ENCODE results near the gene ARL6IP5. TPM values are rescaled to one million over a fixed set of nuclear protein-coding genes. Genes with fewer than 3 reads are reported as not detected.

Gene ARL6IP5, protein sequence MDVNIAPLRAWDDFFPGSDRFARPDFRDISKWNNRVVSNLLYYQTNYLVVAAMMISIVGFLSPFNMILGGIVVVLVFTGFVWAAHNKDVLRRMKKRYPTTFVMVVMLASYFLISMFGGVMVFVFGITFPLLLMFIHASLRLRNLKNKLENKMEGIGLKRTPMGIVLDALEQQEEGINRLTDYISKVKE
- total RNA-seq = 68.1 and 75.2 TPM in 2 replicates

DNA sequence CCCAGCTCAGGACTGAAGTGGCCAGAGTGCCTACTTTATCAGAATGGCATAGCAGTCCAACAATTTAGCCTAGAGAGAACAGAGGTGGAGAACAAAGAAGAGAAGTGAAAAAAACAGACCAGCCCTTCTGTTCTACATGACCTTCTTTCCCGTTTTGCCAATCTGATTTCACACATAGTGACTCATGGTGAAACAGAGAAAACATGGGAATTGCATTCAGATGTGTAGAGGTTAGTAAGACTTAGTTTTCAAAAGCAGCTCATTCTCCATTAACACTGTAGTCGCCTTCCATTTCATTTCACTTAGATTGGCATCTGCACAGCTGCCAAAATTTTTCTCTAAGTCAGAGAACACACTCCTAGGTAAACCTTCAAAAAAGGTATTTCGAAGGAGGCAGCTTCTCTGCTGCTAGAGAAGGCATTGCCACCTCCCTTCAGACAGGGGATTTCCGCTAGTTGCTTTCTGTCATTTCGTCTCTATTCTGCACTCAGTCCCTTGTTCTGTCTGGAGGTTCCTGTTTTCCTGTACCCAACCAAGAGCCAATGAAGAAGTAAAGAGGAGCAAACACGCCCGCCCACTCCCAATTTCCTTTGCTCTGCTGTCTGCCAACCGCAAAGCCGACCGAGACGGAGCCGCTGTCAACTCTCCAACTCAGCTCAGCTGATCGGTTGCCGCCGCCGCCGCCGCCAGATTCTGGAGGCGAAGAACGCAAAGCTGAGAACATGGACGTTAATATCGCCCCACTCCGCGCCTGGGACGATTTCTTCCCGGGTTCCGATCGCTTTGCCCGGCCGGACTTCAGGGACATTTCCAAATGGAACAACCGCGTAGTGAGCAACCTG is at the start of gene ARL6IP5:
TSS of gene ARL6IP5 (plus strand) at position 612 of the 842 bp plus-strand sequence. CDS start at position 723, 111 bp downstream.
- DNase-seq (ENCODE audit: low read depth in 2 of 2) = peak; percentile 94 to 95

GRCh38 chr3:69044608-69045007 is 40.1 kb upstream of the ARL6IP5 start:
- DNase-seq (ENCODE audit: low read depth in 2 of 2) = no peak

DNA sequence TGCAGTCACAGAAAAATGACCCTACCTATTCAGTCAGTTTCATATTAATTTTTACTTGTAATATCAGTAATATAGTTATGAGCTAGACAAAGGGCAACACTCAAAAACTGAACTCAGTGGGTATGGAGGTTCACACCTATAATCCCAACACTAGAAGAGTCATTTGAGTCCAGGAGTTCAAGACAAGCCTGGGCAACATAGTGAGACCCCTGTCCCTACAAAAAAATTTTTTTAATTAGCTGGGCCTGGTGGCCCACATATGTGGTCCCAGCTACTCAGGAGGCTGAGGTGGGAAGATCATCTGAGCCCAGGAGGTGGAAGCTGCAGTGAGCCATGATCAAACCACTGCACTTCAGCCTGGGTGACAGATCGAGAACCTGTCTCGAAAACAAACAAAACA is 35.7 kb upstream of the ARL6IP5 start:
- DNase-seq (ENCODE audit: low read depth in 2 of 2) = no peak

- peak; percentile 99 for DNase-seq (ENCODE audit: low read depth in 2 of 2)
These were observed 32.8 kb upstream of the ARL6IP5 start, which contains the start of gene TMF1 for GRCh38 chr3:69051756-69052471. Gene TMF1 (minus strand): TSS chr3:69052333. CDS start chr3:69052086, 247 bp downstream.

DNA sequence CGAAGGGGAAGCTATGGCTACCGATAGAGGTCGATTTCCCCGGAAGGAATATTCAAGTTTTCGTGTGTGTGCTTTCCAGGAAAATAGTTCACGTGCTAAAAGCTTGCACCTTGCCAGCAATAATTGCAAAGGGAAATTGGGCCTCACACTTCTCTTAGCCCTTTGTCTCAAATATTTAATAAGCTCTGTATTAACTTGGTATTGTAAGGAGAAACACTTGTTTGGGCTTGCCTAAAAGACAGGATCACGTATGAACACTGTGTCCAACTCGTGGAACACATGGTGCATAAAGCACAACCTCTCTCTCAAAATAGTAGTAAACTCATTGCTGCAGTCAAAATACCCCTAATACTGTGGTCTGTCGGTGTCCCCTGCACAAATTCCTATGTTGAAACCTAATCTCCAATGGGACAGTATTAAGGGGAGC is 32.3 kb upstream of the ARL6IP5 start:
- no peak for DNase-seq (ENCODE audit: low read depth in 2 of 2)

DNA sequence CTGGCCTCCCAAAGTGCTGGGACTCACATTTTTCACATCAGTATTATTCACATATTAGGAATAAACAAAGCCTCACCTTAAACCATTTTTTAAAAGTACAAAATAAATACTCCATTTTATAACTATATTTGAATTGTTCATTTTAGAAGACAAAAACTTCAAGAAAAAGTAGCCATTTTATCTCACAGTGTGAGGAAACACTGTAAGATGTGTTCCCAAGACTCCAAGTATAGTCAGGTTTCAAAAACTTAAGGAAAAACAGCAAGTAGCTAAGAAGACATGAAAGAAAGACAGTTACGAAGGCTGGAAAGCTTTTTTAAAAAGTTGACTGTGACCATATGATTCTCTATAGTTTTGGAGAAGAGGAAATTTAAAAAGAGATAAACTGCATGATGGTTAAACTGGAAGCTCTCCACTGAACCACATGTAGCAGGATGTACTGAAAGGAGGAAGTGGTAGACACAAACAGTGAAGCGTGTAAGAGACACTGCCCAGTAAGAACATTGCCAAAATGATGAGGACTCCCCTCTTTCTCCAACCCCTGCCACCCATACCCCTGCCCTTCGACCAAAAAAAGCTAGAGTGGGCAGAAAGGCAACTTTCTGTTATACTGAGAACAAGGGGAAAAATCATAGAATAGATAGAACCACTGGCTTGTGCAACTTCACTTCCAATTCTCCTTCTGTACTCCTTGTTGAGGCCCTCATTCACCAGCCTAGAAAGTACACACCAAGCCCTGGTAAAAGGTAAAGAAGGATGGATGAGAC is 26.4 kb upstream of the ARL6IP5 start:
- DNase-seq (ENCODE audit: low read depth in 2 of 2) = no peak

GRCh38 chr3:69058947-69059224 is 25.9 kb upstream of the ARL6IP5 start:
- DNase-seq (ENCODE audit: low read depth in 2 of 2) = no peak

DNA sequence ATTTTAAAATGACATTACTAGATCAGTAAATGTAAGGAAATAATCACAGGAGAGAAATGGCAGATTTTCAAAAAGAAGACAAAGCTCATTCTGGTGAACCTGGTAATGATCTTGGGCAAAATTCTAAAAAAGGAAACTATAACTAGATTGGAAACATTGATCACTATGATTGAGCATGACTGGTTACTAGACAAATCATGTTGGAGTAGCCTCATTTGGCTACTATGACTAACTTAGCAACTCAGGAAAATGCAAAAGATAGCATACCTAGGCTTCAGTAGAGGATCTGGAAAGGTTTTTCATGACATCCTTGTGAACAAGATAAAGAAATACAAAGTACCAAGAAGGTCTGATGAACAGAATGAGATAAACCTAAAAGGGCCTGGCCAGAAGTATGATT is 25.0 kb upstream of the ARL6IP5 start:
- DNase-seq (ENCODE audit: low read depth in 2 of 2) = no peak

DNA sequence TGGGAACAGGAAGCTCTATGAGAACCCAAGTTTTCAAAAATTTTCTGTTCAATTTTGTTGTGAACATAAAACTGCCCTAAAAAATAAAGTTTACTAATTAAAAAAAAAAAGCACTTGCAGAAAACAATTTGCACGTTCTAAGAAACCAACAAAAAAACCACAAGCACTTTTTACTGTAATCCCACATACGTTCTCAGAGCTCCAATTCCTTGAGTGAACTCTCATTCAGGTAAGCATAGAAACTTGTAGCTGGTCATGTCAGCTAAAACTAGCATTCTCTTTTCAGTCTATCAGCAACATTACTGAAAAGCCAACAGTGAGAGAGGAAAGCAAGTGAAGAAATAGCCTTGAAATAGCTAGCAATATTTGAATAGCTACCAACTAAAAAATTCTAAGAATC is 21.1 kb upstream of the ARL6IP5 start:
- DNase-seq (ENCODE audit: low read depth in 2 of 2) = no peak

DNA sequence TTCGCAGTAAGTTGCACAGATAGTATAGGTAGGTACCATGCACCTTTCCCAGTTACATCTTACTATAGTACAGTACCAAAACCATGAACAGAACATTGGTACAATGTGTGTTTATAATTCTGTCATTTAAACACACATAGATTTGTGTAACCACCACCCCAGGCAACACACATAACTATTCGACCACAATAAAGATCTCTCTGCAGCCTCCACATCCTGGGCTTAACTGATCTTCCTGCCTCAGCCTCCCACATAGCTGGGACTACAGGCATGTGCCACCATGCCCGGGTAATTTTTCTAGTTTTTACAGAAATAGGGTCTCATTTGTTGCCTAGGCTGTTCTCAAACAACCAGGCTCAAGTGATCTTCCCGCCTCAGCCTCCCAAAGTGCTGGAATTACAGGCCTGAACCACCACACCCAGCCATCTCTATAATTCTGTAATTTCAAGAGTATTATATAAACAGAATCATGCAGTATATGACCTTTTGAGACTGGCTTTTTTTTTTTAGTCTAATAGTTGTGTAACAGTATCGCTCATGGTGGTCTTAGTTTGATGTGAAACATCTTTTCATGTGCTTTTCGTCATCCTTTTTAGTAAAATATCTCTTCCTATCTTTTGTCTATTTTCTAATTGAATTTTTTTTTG is 19.3 kb upstream of the ARL6IP5 start:
- DNase-seq (ENCODE audit: low read depth in 2 of 2) = no peak

GRCh38 chr3:69066121-69066520 is 18.6 kb upstream of the ARL6IP5 start:
- DNase-seq (ENCODE audit: low read depth in 2 of 2) = no peak

- DNase-seq (ENCODE audit: low read depth in 2 of 2) = no peak
These were observed 11.8 kb upstream of the ARL6IP5 start for GRCh38 chr3:69072928-69073327.

DNA sequence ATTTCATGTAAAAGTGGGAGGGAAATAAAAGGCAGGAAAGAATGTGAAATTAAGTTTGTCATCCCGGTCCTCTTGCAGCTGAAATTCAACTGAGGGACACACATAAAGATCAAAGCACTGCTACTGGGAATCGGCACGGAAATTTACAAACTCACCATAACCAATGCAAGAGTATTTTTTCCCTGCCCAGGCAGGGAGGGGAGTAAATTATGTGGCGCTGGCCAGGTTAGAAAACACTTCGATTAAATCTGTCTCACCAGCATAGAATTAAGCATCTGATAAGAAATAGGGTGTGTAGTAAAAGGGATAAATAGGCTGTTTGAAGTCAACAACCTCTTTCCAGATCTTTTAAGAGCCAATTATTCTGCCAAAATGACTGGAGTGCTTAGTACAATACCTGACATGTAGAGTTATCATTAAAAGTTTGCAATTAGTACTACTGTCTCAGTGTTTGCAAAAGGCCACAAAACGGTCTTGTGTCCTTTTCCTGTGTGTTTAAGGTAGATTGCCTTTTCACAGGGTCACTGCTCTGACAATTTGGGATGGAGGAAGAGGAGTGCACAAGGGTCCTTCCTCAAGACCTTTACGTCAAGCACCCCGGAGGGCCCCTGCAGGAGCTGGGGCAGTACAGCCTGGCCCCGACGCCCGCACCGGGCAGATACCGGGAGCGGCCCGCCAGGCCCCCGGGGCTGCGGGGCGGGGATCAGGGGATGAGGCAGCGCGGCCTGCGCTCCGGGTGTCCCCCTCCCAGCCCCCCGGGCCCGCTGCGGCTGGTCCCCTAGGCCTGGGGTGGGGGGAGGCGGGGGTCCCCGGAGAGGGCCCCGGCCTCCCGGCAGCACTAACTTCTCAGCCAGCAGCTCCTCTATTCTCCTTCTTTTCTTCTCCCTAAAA is 5.2 kb upstream of the ARL6IP5 start:
- peak; percentile 11 to 28 for DNase-seq (ENCODE audit: low read depth in 2 of 2)

DNA sequence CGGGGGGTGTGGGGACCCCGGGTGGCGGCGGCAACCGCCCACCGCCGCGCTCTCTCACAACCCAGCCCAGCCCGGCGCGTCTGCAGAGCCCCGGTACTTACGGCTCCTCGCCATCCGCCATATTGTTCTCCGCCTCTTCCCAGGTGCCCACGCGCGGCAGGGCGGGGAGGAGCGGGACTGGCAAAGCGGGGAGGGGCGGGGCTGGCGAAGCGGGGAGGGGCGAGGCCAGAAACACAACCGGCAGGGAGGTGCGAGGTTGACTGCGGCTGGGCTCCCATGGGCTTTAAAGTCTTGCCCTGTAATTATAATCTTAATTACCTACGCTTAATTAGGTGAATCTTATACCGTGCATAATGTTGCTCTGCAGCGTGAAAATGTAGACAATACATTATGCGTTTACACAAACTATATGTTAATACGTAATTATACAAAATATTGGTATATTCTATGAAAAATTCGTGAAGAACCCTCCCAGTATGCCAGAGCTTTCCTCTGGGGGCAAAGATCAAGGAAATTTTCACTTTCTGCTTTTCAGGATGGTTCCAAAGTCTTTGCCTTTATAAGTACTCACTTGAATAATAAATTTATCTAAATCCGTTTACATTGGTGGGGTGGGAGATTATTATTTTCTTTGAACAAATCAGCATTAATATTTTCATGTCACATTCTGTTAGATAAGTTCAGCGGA is 4.4 kb upstream of the ARL6IP5 start, which contains the start of gene UBA3:
TSS of gene UBA3 (minus strand) at position 133 of the 688 bp plus-strand sequence. CDS start at position 121, 12 bp downstream.
- DNase-seq (ENCODE audit: low read depth in 2 of 2) = peak; percentile 90 to 91

GRCh38 chr3:69081583-69082262 is 3.0 kb upstream of the ARL6IP5 start:
- DNase-seq (ENCODE audit: low read depth in 2 of 2) = peak; percentile 26 to 69

GRCh38 chr3:69082361-69082760 is 2.4 kb upstream of the ARL6IP5 start:
- DNase-seq (ENCODE audit: low read depth in 2 of 2) = peak in 1 of 2 donors; percentile 25

DNA sequence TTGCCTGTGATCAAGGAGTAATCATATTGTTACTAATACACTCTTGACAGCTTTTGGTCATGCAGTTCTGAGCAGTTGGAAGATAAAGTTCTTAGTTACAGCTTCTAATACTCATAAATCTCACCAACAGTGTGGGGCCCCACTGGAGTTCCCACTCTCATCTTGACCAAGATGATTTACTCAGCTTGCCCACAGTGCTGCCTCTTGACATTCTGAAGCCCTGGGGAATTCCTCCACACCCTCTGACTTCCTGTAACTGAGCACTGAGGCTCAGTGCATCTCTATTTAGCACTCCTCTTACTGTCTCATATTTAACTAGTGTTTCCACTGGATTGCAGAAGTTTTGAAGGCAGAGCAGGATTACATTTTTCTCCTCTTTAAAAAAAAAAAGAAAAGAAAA is 1.9 kb upstream of the ARL6IP5 start:
- peak; percentile 23 to 79 for DNase-seq (ENCODE audit: low read depth in 2 of 2)

DNA sequence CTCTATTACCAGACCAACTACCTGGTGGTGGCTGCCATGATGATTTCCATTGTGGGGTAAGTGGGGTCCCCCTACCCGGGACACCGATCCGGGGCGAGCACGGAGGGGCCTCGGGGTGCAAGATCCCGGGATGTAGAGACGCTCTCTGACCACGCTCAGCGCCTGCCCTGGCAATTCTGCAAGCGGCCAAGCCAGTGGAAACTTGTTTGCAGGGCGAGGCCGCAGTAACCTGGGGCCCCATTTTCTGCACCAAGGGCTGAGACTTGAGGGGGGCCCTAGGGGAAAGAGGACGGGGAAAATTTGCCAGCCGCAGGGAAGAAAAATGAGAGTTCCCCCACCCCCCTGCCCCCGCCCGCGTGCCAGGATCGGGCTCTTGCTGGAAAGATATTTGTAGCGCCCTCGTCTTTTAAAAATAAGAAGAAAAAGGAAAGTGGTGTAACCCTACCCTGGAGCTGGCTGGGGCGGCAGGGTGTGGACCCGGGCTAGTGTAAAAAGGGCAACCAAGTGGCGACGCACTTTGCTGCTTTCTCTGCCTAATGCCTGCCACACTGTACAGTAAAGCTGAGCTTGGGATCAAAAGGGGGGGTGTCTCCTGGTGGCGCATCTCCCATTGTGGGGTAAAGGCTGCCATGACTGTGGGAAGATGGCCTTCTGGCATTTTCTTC is 563 bp downstream of the ARL6IP5 start:
- peak; percentile 31 to 35 for DNase-seq (ENCODE audit: low read depth in 2 of 2)

All from lung microvascular endothelial cell (primary cell).